ENCODE data around the gene RAB36. TPM values are rescaled to one million over a fixed set of nuclear protein-coding genes. Genes with fewer than 3 reads are reported as not detected.

The RAB36 gene, protein sequence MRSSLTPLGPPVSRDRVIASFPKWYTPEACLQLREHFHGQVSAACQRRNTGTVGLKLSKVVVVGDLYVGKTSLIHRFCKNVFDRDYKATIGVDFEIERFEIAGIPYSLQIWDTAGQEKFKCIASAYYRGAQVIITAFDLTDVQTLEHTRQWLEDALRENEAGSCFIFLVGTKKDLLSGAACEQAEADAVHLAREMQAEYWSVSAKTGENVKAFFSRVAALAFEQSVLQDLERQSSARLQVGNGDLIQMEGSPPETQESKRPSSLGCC
- 0.92 and 1.4 TPM in 2 replicates for total RNA-seq (2021)
- long read RNA-seq, partial matches to known transcripts, result 1 of 9 reads
- long read RNA-seq, other reads (novel, unspliced or antisense), result 4 of 9 reads

DNA sequence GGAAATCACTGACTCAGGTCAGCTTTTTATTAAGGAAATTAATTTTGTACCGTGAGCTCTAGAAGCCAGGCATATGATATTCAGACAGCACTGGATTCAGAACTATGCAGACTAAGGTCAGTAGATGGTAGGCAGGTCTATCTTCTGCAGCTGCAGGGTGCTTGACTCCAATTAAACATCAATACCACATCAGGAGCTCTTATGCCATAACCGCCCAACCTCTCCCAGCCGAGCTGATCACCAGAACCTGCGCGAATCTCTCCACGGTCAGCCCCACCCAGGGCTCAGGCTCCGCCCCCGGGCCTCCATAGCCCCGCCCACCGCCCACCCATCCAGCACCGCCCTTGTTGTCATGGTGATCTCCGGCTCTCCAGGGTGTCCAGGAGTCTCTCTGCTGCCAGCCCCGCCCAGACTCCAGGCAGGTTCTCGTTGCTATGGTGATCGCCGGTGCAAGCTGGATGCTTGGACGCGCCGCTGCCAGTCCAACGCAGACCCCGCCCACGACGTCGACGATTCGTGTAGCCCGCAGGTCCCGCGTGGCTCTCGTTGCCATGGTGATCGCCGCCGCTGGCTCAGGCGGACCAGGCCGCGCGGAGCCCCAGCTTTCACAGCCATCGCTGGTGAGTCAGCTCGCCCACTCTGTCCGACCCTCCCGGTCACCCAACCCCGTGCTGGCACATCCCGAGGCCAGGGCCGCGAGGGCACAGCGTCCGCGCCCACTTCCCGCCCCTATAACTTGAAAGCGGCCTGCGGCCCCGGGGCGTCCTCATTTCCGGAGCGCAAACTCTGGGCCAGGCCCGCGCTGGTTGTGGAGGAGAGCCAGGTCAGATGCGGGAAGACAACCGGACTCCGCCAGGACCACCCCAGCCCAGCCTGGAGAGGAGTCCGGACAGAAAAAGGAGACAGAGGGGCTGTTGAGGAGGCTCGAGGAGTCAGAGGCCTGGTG lies at the start of gene RAB36:
RAB36 (plus strand) TSS at position 546 of the 946 bp plus-strand sequence. CDS start 1,140 bp downstream, outside the sequence.
- peaks cover 0 to 4% (median 0%) of the 10 kb centered on the region in 3 experiments; a peak in 2 of 7 replicates for H3K36me3 Mint-ChIP-seq (ENCODE audit: insufficient read depth in 1 of 3, low read depth in 3 of 3)
- H3K27ac Mint-ChIP-seq, result peak within 1 kb of the TSS in 2 of 3 experiments; percentile 61 to 88; a peak in 3 of 7 replicates
- H3K56ac ChIP-seq (ENCODE audit: insufficient read length, low read depth, low read length), result no peak within 1 kb of the TSS

More for the DNA sequence above, at the start of gene RAB36:
- DNase-seq, result peak; percentile 100
- Histone ChIP-seq H2BK120ac (ENCODE audit: low read depth, low read length, poor library complexity, severe bottlenecking) (no peak within 1 kb of the TSS), H3K9me3 (ENCODE audit: control insufficient read depth, low read depth, low read length) (no peaks in the 10 kb centered on the region), H3K27ac (ENCODE audit: insufficient read length, low read depth, low read length) (no peak within 1 kb of the TSS), H3K23me2 (ENCODE audit: insufficient read length, low read depth, low read length, poor library complexity, severe bottlenecking) (peaks cover 5% of the 10 kb centered on the region), H3K79me1 (ENCODE audit: insufficient read depth, low read depth, low read length, poor library complexity, severe bottlenecking) (no peaks in the 10 kb centered on the region), H3K27me3 (ENCODE audit: insufficient read depth, low read length) (no peaks in the 10 kb centered on the region; the same call in 1 of the 2 replicates), H3K18ac (ENCODE audit: insufficient read length, low read depth, low read length) (no peak within 1 kb of the TSS), H4K8ac (replicated peaks; ENCODE audit: insufficient read length, low read depth, low read length) (no peak within 1 kb of the TSS), H4K5ac (ENCODE audit: insufficient read length, low read depth, low read length) (no peak within 1 kb of the TSS), H3K23ac (ENCODE audit: insufficient read length, low read depth, low read length) (no peak within 1 kb of the TSS), H2BK20ac (ENCODE audit: low read depth, low read length, poor library complexity, severe bottlenecking) (no peak within 1 kb of the TSS), H3K9ac (ENCODE audit: extremely low read depth, insufficient read length, low read length) (no peak within 1 kb of the TSS), H3K4me1 (ENCODE audit: insufficient read depth, low read length) (peaks cover 3% of the 10 kb centered on the region), H2AK5ac (ENCODE audit: insufficient read length, low read length) (no peak within 1 kb of the TSS), H2BK15ac (ENCODE audit: low read depth, low read length) (no peak within 1 kb of the TSS), H3K14ac (ENCODE audit: insufficient read depth, low read length) (no peak within 1 kb of the TSS), H2BK5ac (ENCODE audit: insufficient read length, low read length) (no peak within 1 kb of the TSS), H3K4me2 (ENCODE audit: insufficient read depth, insufficient read length, low read length) (peak within 1 kb of the TSS; percentile 42), H2AFZ (ENCODE audit: low read length) (no peak within 1 kb of the TSS), H2BK12ac (ENCODE audit: insufficient read length, low read depth, low read length) (no peak within 1 kb of the TSS), H4K91ac (ENCODE audit: insufficient read length, low read depth, low read length) (no peak within 1 kb of the TSS), H3K4ac (ENCODE audit: low read depth, low read length) (no peak within 1 kb of the TSS), H4K20me1 (ENCODE audit: control insufficient read depth, insufficient read depth, insufficient read length) (no peaks in the 10 kb centered on the region), H3K79me2 (ENCODE audit: insufficient read depth, low read length) (no peaks in the 10 kb centered on the region), H3T11ph (ENCODE audit: low read length) (no peak within 1 kb of the TSS)
- H3K9me3 Mint-ChIP-seq, result no peaks in the 10 kb centered on the region; a peak in 1 of 5 replicates
- TF ChIP-seq, protein P1, sequence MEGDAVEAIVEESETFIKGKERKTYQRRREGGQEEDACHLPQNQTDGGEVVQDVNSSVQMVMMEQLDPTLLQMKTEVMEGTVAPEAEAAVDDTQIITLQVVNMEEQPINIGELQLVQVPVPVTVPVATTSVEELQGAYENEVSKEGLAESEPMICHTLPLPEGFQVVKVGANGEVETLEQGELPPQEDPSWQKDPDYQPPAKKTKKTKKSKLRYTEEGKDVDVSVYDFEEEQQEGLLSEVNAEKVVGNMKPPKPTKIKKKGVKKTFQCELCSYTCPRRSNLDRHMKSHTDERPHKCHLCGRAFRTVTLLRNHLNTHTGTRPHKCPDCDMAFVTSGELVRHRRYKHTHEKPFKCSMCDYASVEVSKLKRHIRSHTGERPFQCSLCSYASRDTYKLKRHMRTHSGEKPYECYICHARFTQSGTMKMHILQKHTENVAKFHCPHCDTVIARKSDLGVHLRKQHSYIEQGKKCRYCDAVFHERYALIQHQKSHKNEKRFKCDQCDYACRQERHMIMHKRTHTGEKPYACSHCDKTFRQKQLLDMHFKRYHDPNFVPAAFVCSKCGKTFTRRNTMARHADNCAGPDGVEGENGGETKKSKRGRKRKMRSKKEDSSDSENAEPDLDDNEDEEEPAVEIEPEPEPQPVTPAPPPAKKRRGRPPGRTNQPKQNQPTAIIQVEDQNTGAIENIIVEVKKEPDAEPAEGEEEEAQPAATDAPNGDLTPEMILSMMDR (conservative IDR thresholded peaks at IDR 0.05), result no peak
- H3K4me3 Mint-ChIP-seq, result peak within 1 kb of the TSS; percentile 71 to 81
- peaks cover 26 to 39% of the 10 kb centered on the region in 2 experiments for H3K4me1 Mint-ChIP-seq
- peaks cover 61% of the 10 kb centered on the region for H3K27me3 Mint-ChIP-seq (ENCODE audit: low read depth)
- no CpG with 5 or more reads among the region's 62 CpGs for WGBS (ENCODE audit: extremely low coverage, insufficient read length, low lambda C conversion rate)
